Glutamatergic neuron (in vitro differentiated cells): ENCODE data around the gene HECTD3. TPM values are rescaled to one million over a fixed set of nuclear protein-coding genes. Genes with fewer than 3 reads are reported as not detected.
"Not testable (repeated sequence)": the region's sequence is repeated elsewhere in the genome, so short reads cannot be mapped to it uniquely, and the experiment has no call there.

Experiments used
- DNase-seq: peaks from one replicate; pipeline ENCODE4 v3.0.0; 2022
- H3K27ac Mint-ChIP-seq: one replicate; pipeline ENCODE4 v1.8.0; 2020; ENCODE audit warnings: mild to moderate bottlenecking, mixed read lengths, inconsistent platforms; ENCODE audit not compliant: unreplicated experiment
- H3K27me3 Mint-ChIP-seq: one replicate; pipeline ENCODE4 v1.8.0; 2020; ENCODE audit warnings: mild to moderate bottlenecking, moderate library complexity, mixed read lengths, inconsistent platforms; ENCODE audit not compliant: unreplicated experiment
- H3K36me3 Mint-ChIP-seq: one replicate; pipeline ENCODE4 v1.8.0; 2020; ENCODE audit warnings: mild to moderate bottlenecking, mixed read lengths, inconsistent platforms; ENCODE audit not compliant: unreplicated experiment
- H3K4me1 Mint-ChIP-seq: one replicate; pipeline ENCODE4 v1.8.0; 2020; ENCODE audit warnings: mild to moderate bottlenecking, low read depth, mixed read lengths, inconsistent platforms; ENCODE audit not compliant: unreplicated experiment
- H3K4me3 Mint-ChIP-seq: one replicate; pipeline ENCODE4 v1.8.0; 2020; ENCODE audit warnings: mild to moderate bottlenecking, mixed read lengths, inconsistent platforms; ENCODE audit not compliant: unreplicated experiment
- H3K9me3 Mint-ChIP-seq: one replicate; pipeline ENCODE4 v1.8.0; 2020; ENCODE audit warnings: mild to moderate bottlenecking, moderate library complexity, mixed read lengths, inconsistent platforms; ENCODE audit not compliant: unreplicated experiment
- CTCF ChIP-seq: fragments of 200-600 bp; sonication (generic); IDR thresholded peaks from one replicate; pipeline ENCODE4 v1.5.0; 2021; ENCODE audit not compliant: partially characterized antibody, unreplicated experiment
- total RNA-seq: library from RNA; stranded (reverse); fragmentation: NEBNext Ultra II Directional; extraction: Animal tissue kit (Norgen Biotek cat#: 25700); gene quantifications from one replicate; pipeline ENCODE4 v1.2.1, GENCODE V29; 2021; ENCODE audit not compliant: unreplicated experiment

HECTD3 gene
- total RNA-seq, 1 donor from 2014 or later = 137 TPM

- Mint-ChIP-seq H3K4me3 (no peak overlapping the region), H3K9me3 (peaks cover 2% of the 10 kb centered on the region), H3K27me3 (no peaks in the 10 kb centered on the region), H3K4me1 (no peaks in the 10 kb centered on the region), H3K36me3 (peaks cover 18% of the 10 kb centered on the region), H3K27ac (peak overlapping the region; percentile 44)
- no peak for DNase-seq
- TF ChIP-seq CTCF = no peak
These were observed 37.5 kb downstream of the HECTD3 start for GRCh38 chr1:44973645-44974044.

- no peak for TF ChIP-seq CTCF
- Mint-ChIP-seq H3K36me3 (no peaks in the 10 kb centered on the region), H3K4me1 (no peaks in the 10 kb centered on the region), H3K27ac (no peak overlapping the region), H3K9me3 (no peaks in the 10 kb centered on the region), H3K27me3 (no peaks in the 10 kb centered on the region), H3K4me3 (no peak overlapping the region)
- DNase-seq = no peak
These were observed 40.8 kb downstream of the HECTD3 start for GRCh38 chr1:44970317-44970716.

GRCh38 chr1:44964396-44964795 lies 46.7 kb downstream of the HECTD3 start:
- H3K9me3 Mint-ChIP-seq = no peaks in the 10 kb centered on the region
- DNase-seq = no peak
- TF ChIP-seq CTCF = no peak
- no peak overlapping the region for H3K4me3 Mint-ChIP-seq
- H3K36me3 Mint-ChIP-seq = no peaks in the 10 kb centered on the region
- no peaks in the 10 kb centered on the region for H3K27me3 Mint-ChIP-seq
- H3K4me1 Mint-ChIP-seq = no peaks in the 10 kb centered on the region
- H3K27ac Mint-ChIP-seq = no peak overlapping the region

GRCh38 chr1:44962729-44963128 lies 48.4 kb downstream of the HECTD3 start:
- no peak for DNase-seq
- no peaks in the 10 kb centered on the region for H3K27me3 Mint-ChIP-seq
- no peaks in the 10 kb centered on the region for H3K4me1 Mint-ChIP-seq

GRCh38 chr1:44962022-44962421 lies 49.1 kb downstream of the HECTD3 start:
- H3K27ac Mint-ChIP-seq, H3K36me3 Mint-ChIP-seq, H3K4me3 Mint-ChIP-seq, H3K27me3 Mint-ChIP-seq, H3K9me3 Mint-ChIP-seq, DNase-seq, H3K4me1 Mint-ChIP-seq: not testable (repeated sequence)

More at GRCh38 chr1:44962729-44963128, 48.4 kb downstream of the HECTD3 start:
- Mint-ChIP-seq H3K36me3 (no peaks in the 10 kb centered on the region), H3K9me3 (no peaks in the 10 kb centered on the region), H3K4me3 (no peak overlapping the region), H3K27ac (no peak overlapping the region)
- TF ChIP-seq CTCF = no peak

GRCh38 chr1:44957566-44957965 lies 53.6 kb downstream of the HECTD3 start:
- H3K4me1 Mint-ChIP-seq, H3K4me3 Mint-ChIP-seq, H3K27me3 Mint-ChIP-seq, H3K9me3 Mint-ChIP-seq, H3K36me3 Mint-ChIP-seq, DNase-seq, H3K27ac Mint-ChIP-seq: not testable (repeated sequence)

- H3K27me3 Mint-ChIP-seq, H3K36me3 Mint-ChIP-seq, H3K4me1 Mint-ChIP-seq, H3K4me3 Mint-ChIP-seq, H3K9me3 Mint-ChIP-seq, DNase-seq, H3K27ac Mint-ChIP-seq: not testable (repeated sequence)
These were observed 55.0 kb downstream of the HECTD3 start for GRCh38 chr1:44956077-44956476.
